Measurements from ENCODE around the gene LENG1. TPM values are rescaled to one million over a fixed set of nuclear protein-coding genes. Genes with fewer than 3 reads are reported as not detected.

The LENG1 gene
- total and polyA plus RNA-seq, 9 of the 15 experiments (the other 6 are each of a cell fraction or from before 2014, with no cell fraction given), result 0.30 to 10.5 (median 4.7) TPM

DNA sequence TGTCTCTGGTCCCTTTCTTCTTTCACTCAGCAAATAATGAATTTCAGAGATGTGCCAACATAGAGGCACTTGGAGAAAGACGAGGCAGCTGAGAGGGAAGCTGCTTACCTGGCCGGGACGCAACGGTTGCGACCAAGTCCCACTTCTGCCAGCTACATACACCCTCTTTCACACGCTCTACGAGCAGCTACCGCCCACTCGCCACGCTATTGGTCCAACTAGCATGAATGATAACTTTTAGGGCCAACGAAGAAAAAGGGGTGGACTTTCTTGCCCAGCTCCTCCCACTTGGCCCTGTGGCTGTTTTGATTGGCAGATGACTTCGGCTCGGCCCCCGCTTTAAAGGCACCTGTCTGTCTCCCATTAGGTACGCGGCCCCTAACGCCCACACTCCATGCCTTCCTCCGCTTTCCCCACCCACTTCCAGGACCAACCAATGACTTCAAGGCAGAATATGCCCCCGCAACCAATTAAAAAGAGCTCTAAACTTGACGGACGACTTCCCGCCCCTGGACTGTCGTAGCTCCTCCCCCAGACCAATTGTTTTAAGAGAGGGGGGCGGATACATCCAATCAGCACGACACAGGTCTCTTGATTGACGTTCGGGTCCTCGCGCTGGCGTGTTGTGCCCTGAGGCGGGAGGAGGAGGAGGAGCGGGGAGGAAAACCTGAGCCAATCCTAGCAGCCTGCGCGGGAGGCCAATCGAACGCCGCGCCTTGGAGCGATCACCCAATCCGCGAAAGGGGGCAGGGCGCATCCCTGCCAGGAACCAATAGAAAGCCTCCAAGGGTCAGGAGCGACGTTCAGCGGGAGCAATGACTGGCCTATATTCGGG, 22.4 kb downstream of the LENG1 start (continued):
- TF ChIP-seq TAF1 (IDR thresholded peaks at IDR 0.05; ENCODE audit: control insufficient read depth, extremely low read depth, insufficient read depth, low read length, severe bottlenecking), result peak; percentile 44
- TF ChIP-seq HLTF (IDR thresholded peaks at IDR 0.05), result no peak
- no peak for TF ChIP-seq ZNF449 (CRISPR knock-in tag; IDR thresholded peaks at IDR 0.05)
- no peak for TF ChIP-seq BRF2 (IDR thresholded peaks at IDR 0.05; ENCODE audit: borderline replicate concordance, insufficient read depth, insufficient read length)
- TF ChIP-seq, protein P1, sequence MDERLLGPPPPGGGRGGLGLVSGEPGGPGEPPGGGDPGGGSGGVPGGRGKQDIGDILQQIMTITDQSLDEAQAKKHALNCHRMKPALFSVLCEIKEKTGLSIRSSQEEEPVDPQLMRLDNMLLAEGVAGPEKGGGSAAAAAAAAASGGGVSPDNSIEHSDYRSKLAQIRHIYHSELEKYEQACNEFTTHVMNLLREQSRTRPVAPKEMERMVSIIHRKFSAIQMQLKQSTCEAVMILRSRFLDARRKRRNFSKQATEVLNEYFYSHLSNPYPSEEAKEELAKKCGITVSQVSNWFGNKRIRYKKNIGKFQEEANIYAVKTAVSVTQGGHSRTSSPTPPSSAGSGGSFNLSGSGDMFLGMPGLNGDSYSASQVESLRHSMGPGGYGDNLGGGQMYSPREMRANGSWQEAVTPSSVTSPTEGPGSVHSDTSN (CRISPR knock-in tag; IDR thresholded peaks at IDR 0.05; ENCODE audit: low read depth), result peak; percentile 76
- TF ChIP-seq, protein P1 (tag; conservative IDR thresholded peaks at IDR 0.05; ENCODE audit: low read depth), result peak; percentile 98
- TF ChIP-seq SP1 (CRISPR knock-in tag; IDR thresholded peaks at IDR 0.05), result peak; percentile 97
- TF ChIP-seq GABPB2 (CRISPR knock-in tag; conservative IDR thresholded peaks at IDR 0.05), result no peak
- no peak for TF ChIP-seq GATA2 (CRISPR knock-in tag; IDR thresholded peaks at IDR 0.05)
- peak; percentile 99 for TF ChIP-seq CC2D1A (IDR thresholded peaks at IDR 0.05)
- TF ChIP-seq MNT (conservative IDR thresholded peaks at IDR 0.05), result peak; percentile 84 to 87

Measured in K562 (cell line).